Activated naive CD8-positive, alpha-beta T cell (primary cell): Measurements from ENCODE around the gene LILRB4.
"Not testable (repeated sequence)": the region's sequence is repeated elsewhere in the genome, so short reads cannot be mapped to it uniquely, and the experiment has no call there.

ENCODE experiments used
- H3K27ac Mint-ChIP-seq: one replicate; pipeline ENCODE4 v1.8.0; 2021; ENCODE audit warnings: mixed read lengths
- H3K27me3 Mint-ChIP-seq: one replicate; pipeline ENCODE4 v1.8.0; 2021; ENCODE audit warnings: mixed read lengths
- H3K36me3 Mint-ChIP-seq: one replicate; pipeline ENCODE4 v1.8.0; 2021; ENCODE audit warnings: mixed read lengths
- H3K4me1 Mint-ChIP-seq: one replicate; pipeline ENCODE4 v1.8.0; 2021; ENCODE audit warnings: low read depth, mixed read lengths
- H3K4me3 Mint-ChIP-seq: one replicate; pipeline ENCODE4 v1.8.0; 2021; ENCODE audit warnings: mild to moderate bottlenecking, mixed read lengths
- H3K9me3 Mint-ChIP-seq: one replicate; pipeline ENCODE4 v1.8.0; 2021; ENCODE audit warnings: low read depth, mixed read lengths

LILRB4 gene

DNA sequence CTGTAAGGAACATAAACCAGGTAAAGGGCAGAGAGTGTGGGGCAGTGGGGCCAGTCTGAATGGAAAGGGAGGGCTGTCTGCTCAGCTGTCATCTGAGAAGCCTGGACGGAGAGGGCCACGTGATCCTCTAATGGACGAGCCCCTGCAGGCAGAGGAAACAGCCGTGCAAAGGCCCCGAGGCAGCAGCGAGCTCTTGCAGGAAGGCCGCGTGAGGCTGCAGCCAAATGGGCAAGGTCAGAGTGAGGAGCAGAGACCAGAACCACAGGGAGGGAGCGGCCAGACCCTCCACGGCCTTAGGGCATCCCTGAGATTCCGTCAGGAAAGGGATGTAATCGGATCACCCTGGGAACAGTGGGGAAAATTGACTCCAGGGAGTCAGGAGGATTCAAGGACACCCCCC lies 4.4 kb downstream of the LILRB4 start:
- Mint-ChIP-seq H3K27ac (no peak overlapping the region), H3K4me1 (no peaks in the 10 kb centered on the region), H3K36me3 (no peaks in the 10 kb centered on the region), H3K9me3 (peaks cover 10% of the 10 kb centered on the region), H3K4me3 (no peak overlapping the region), H3K27me3 (peaks cover 4% of the 10 kb centered on the region)

DNA sequence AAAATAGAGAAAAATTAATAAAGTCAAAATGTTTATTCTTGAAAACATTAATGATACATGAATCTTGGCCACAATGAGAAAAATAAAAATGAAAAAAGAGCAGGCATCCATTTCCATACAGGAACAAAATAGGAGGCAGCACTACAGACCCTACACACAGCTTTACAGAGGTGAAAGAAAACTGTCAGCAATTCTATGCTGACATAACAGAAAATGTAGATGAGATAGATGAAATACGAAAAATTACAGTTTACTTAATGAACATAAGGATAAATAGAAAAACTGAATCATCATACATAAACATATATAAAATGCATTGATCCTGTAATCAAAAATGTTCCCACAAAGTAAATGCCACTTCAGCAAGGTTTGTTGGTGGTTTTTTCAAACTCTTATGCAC lies 5.6 kb downstream of the LILRB4 start:
- Mint-ChIP-seq H3K27ac (no peak overlapping the region), H3K36me3 (no peaks in the 10 kb centered on the region), H3K4me1 (no peaks in the 10 kb centered on the region), H3K27me3 (peaks cover 3% of the 10 kb centered on the region), H3K9me3 (peaks cover 10% of the 10 kb centered on the region), H3K4me3 (no peak overlapping the region)

DNA sequence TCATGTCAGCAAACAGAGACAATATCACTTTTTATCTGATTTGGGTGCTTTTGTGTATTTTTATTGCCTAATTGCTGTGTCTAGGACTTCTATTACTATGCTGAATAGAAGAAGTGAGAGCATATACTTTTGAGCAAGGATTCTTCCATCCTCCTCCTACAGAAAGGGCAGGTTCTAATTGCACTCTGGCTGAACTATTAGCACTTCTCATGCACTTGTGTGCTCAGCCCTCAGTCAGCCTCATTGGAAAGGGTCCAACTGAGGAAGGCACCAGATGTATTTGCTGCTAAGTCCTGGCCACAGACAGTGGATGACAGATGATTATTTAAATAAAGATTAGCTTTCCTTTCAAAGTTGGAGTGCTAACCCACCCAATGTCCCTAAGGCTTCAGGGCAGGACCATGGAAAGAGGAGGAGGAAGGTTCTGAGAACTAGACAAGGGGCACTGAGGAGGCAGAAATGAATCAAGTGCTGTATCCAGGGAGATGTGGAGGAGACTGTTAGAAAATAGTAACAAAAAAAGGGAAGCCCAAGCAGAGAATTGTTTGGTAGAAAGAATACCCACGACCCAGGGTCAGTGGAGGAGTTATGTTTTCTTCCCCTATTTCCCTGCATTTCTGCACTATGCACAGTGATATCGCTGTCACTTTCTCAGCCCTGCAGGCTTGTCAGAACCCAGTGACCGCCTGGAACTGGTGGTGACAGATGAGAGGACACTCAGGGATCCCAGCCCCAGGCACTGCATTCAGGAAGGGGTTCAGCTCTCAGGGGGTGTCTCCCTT lies 8.0 kb downstream of the LILRB4 start:
- Mint-ChIP-seq H3K27me3 (peaks cover 3% of the 10 kb centered on the region), H3K4me3 (no peak overlapping the region), H3K4me1 (no peaks in the 10 kb centered on the region), H3K27ac (no peak overlapping the region), H3K9me3 (peaks cover 10% of the 10 kb centered on the region), H3K36me3 (no peaks in the 10 kb centered on the region)

DNA sequence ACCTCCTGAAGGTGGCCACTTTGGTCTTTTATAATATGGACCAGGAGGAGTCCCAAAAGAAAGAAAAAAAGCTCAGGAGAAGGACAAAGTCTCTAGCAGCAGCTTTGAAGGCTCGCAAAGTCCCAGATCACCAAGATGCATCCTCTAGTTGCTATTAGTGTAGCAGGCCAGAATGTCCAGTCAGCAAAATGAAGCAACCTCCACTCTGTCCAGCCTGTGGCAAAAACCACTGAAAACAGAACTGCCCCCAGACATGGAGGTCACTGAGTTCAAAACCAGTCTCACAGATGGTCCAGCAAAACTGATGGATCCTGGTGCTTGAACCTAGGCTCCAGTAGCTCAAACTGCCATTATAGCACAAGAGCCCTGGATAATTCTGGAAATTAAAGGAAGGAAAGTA lies 10.4 kb downstream of the LILRB4 start:
- Mint-ChIP-seq H3K36me3 (no peaks in the 10 kb centered on the region), H3K4me1 (no peaks in the 10 kb centered on the region), H3K27me3 (peaks cover 4% of the 10 kb centered on the region), H3K27ac (no peak overlapping the region), H3K9me3 (peaks cover 7% of the 10 kb centered on the region), H3K4me3 (no peak overlapping the region)

DNA sequence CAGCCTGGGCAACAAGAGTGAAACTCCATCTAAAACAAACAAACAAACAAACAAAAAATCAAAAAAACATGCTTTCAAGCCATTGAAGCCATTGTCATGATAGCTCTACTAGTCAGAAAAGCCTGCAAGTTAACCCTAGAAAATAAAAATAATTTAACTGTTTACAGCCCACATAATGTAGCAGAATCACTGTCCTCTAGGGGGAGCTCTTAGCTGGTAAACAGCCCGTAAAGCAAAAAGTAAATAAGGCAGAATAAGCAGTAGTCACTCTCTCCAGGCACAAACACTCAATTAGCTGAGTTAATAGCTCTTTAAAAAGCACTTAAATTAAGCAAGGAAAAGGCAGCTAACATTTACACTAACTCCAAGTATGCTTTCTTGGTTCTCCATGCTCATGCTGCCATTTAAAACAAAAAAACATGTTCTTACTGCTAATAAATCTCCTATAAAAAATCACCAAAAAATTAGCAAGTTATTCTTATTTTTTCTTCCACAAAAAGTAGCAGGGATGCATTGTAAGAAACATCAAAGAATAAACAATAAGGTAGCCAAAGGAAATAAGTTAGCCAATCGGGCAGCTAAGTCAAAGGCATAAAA lies 11.3 kb downstream of the LILRB4 start:
- no peaks in the 10 kb centered on the region for H3K4me1 Mint-ChIP-seq
- H3K4me3 Mint-ChIP-seq, result no peak overlapping the region
- H3K9me3 Mint-ChIP-seq, result no peaks in the 10 kb centered on the region
- H3K36me3 Mint-ChIP-seq, result no peaks in the 10 kb centered on the region
- H3K27me3 Mint-ChIP-seq, result peaks cover 7% of the 10 kb centered on the region
- H3K27ac Mint-ChIP-seq, result no peak overlapping the region

DNA sequence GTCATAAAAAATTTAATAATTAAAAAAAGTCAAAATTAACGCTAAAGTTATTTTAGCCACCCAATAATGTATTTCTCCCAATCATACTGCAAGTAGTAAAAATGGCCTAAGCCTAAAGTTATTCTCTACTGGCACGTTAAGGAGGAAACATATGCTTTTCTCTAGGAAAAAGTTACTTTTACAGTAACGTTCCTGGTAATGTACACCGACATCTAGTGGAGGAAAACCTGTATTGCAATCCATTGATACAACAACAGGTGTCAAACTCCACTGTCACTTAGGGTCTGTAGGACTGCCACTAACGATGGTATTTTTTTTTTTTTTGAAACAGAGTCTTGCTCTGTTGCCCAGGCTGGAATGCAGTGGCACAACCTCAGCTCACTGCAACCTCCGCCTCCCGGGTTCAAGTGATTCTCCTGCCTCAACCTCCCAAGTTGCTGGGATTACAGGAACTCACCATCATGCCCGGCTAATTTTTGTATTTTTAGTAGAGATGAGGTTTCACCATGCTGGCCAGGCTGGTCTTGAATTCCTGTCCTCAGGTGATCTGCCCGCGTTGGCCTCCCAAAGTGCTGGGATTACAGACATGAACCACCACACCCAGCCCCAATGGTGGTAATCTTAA lies 13.5 kb downstream of the LILRB4 start:
- H3K9me3 Mint-ChIP-seq, H3K27ac Mint-ChIP-seq, H3K4me3 Mint-ChIP-seq, H3K4me1 Mint-ChIP-seq, H3K27me3 Mint-ChIP-seq, H3K36me3 Mint-ChIP-seq: not testable (repeated sequence)

DNA sequence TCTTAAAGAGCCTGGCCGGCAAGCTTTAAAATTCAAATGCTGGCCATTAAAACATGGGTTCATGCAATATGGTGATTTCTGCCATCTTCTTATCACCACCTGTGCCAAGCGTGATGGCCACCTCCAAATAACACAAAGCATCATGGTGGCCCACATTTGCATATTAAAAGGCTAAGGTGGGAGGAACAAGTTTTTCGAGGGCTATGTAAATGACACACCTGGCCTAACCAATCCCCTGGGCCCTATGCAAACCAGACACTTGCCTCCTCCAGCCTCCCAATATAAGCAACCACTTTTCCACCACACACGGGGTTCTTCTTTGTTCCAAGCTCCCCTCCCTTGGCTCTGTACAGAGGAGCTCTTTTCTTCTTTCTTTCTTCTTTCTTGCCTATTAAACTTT lies 14.4 kb downstream of the LILRB4 start:
- no peak overlapping the region for H3K27ac Mint-ChIP-seq
- no peaks in the 10 kb centered on the region for H3K9me3 Mint-ChIP-seq
- H3K4me1 Mint-ChIP-seq, result no peaks in the 10 kb centered on the region
- H3K4me3 Mint-ChIP-seq, result no peak overlapping the region
- H3K27me3 Mint-ChIP-seq, result peaks cover 10% of the 10 kb centered on the region
- no peaks in the 10 kb centered on the region for H3K36me3 Mint-ChIP-seq

DNA sequence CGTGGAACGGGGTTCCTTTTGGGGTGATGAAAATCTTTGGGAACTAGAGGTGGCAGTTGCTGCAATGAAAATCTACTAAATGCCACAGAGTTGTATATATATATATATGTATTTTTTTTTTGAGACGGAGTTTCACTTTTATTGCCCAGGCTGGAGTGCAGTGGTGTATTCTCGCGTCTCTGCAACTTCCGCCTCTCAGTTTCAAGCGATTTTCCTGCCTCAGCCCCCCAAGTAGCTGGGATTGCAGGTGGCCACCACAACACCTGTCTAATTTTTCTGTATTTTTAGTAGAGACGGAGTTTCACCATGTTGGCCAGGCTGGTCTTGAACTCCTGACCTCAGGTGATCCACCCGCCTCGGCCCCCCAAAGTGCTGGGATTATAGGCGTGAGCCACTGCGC lies 18.8 kb downstream of the LILRB4 start:
- not testable (repeated sequence) for H3K27ac Mint-ChIP-seq, H3K4me1 Mint-ChIP-seq, H3K9me3 Mint-ChIP-seq, H3K36me3 Mint-ChIP-seq, H3K4me3 Mint-ChIP-seq
- peaks cover 18% of the 10 kb centered on the region for H3K27me3 Mint-ChIP-seq

DNA sequence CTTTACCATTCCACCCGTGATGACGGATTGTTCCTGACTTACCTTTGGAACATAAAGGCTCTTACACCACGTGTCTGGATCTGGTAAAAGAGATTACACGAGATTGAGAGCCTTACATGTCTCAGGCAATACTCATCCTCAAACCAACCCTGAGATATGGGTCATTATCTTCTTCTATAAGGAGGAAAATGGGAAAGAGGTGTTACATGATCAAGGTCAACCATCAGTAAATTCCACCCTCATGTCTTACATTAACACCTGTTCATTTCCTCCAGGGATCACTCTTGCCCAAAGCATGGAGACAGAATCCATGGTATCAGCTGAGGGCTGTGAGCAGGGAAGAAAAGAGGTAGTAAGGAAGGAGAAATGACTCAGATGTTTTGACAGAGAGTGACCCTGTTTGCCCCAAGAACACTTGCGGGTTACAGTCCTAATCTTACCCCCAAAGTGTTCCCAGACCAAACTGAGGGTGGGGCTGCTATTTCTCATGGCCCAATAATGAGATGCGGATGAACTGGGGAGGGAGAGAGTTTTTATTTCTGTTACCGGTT lies 19.6 kb downstream of the LILRB4 start:
- H3K36me3 Mint-ChIP-seq, result no peaks in the 10 kb centered on the region
- H3K4me1 Mint-ChIP-seq, result no peaks in the 10 kb centered on the region
- peaks cover 20% of the 10 kb centered on the region for H3K27me3 Mint-ChIP-seq
- H3K27ac Mint-ChIP-seq, result no peak overlapping the region
- peaks cover 5% of the 10 kb centered on the region for H3K9me3 Mint-ChIP-seq
- H3K4me3 Mint-ChIP-seq, result no peak overlapping the region

DNA sequence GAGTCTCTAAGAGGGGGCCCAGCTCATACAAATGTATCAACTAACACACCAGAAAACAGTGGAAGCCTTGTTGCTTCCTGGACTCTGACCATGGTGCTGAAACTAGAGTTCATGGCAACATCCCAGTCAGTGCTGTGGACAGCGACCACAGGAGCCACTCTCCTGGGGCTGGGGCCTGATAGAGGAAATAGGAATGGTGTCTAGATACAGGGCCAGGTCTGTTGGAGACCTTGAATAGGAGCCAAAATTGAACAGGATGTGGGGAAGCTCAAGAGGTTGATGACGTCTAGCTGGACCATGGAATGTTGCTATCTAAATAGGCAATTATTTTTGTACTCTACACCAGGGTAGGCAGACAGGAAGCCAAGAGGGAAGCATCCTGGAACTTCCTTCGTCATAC lies 21.7 kb downstream of the LILRB4 start:
- no peaks in the 10 kb centered on the region for H3K36me3 Mint-ChIP-seq
- peaks cover 20% of the 10 kb centered on the region for H3K27me3 Mint-ChIP-seq
- peaks cover 5% of the 10 kb centered on the region for H3K9me3 Mint-ChIP-seq
- H3K4me1 Mint-ChIP-seq, result no peaks in the 10 kb centered on the region
- H3K4me3 Mint-ChIP-seq, result no peak overlapping the region
- H3K27ac Mint-ChIP-seq, result no peak overlapping the region

DNA sequence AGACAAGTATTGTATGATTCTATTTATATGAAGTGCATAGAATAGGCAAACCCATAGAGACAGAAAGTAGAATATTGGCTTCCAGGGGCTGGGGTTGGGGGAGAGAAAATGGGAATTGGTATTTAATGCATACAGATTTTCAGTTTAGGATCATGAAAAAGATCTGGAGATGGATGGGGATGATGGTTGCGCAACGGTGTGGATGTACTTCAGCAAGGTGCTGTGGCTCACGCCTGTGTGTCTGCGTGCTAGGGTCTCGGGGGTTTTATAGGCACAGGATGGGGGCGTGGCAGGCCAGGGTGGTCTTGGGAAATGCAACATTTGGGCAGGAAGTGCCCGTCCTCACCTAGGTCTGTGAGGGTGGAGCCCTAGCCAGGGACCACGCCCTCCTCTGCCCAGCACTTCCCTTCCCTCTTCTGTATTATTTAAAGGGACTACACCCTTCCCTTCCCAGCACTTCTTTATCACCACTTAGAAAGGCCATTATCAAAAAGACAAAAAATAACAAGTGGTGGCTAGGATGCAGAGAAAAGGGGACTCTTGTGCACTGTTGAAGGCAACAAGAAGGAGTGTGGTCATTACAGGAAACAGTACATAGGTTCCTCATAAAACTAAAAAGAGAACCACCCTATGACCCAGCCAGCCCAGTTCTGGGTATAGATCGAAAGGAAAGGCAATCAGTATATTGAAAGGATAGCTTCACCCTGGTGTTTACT lies 29.0 kb downstream of the LILRB4 start:
- no peak overlapping the region for H3K4me3 Mint-ChIP-seq
- no peak overlapping the region for H3K27ac Mint-ChIP-seq
- peaks cover 18% of the 10 kb centered on the region for H3K27me3 Mint-ChIP-seq
- no peaks in the 10 kb centered on the region for H3K4me1 Mint-ChIP-seq
- peaks cover 4% of the 10 kb centered on the region for H3K9me3 Mint-ChIP-seq
- peaks cover 3% of the 10 kb centered on the region for H3K36me3 Mint-ChIP-seq

DNA sequence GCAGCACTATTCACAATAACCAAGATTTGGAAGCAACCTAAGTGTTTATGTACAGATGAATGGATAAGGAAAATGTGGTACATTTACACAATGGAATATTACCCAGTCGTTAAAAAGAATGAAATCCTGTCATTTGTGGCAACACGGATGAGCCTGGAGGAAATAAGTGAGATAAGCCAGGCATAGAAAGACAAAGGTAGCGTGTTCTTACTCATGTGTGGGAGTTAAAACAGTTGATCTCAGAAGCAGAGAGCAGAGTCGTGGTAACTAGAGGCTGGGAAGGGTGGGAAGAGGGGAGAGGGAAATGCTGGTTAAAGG lies 29.5 kb downstream of the LILRB4 start:
- H3K27ac Mint-ChIP-seq, result no peak overlapping the region
- peaks cover 18% of the 10 kb centered on the region for H3K27me3 Mint-ChIP-seq
- peaks cover 4% of the 10 kb centered on the region for H3K9me3 Mint-ChIP-seq
- no peaks in the 10 kb centered on the region for H3K4me1 Mint-ChIP-seq
- no peak overlapping the region for H3K4me3 Mint-ChIP-seq
- peaks cover 3% of the 10 kb centered on the region for H3K36me3 Mint-ChIP-seq

DNA sequence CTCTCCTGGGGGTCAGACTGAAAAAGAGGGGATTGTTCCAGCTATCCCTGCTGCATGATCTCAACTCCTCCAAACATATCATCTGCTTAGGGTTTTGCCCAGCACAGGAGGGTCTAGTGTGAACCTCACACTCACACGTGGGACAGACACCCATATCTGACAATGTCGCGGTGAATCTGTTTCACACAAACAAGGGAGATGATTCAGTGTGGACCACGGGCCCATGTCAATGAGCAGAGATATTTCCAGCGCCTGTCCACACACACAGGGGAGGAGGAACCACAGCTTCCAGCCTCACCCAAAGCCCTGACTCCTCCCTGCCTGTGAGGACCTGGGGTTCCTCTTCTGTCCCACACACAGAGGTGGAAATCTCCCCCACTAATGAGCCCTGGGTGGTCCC lies 31.9 kb downstream of the LILRB4 start:
- Mint-ChIP-seq H3K4me1 (no peaks in the 10 kb centered on the region), H3K27me3 (peaks cover 24% of the 10 kb centered on the region), H3K27ac (no peak overlapping the region), H3K36me3 (peaks cover 3% of the 10 kb centered on the region), H3K9me3 (peaks cover 4% of the 10 kb centered on the region), H3K4me3 (no peak overlapping the region)

DNA sequence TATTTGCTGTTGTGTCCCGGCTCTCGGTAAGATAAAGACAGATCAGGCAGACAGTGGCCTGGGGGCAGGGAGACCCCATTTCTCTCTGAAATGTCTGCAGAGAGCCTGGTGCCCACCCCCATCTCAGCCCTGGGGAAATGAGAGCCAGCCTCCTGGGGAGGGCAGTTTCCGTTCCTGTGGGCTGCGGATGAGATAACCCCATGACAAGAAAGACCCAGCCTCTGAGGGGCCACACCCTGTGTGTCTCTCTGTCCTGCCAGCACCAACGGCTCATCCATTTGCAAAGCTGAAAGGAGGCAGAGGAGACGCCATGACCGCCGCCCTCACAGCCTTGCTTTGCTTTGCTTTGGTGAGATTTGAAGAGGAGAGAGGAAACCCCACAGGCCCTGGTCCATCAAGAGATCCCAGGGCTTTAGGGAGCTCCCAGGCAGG lies 33.3 kb downstream of the LILRB4 start:
- Mint-ChIP-seq H3K4me3 (no peak overlapping the region), H3K27ac (no peak overlapping the region), H3K4me1 (no peaks in the 10 kb centered on the region), H3K36me3 (peaks cover 3% of the 10 kb centered on the region), H3K9me3 (peaks cover 4% of the 10 kb centered on the region), H3K27me3 (peaks cover 31% of the 10 kb centered on the region)

DNA sequence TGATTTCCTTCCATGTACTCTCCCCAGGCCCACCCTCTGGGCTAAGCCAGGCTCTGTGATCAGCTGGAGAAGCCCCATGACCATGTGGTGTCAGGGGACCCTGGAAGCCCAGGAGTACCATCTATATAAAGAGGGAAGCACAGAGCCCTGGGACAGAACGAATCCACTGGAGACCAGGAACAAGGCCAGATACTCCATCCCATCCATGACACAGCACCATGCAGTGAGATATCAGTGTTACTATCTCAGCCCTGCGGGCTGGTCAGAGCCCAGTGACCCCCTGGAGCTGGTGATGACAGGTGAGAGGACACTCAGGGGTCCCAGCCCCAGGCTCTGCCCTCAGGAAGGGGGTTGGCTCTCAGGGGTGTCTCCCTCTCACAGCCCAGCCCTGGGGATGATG lies 34.0 kb downstream of the LILRB4 start:
- Mint-ChIP-seq H3K27me3 (peaks cover 32% of the 10 kb centered on the region), H3K9me3 (peaks cover 4% of the 10 kb centered on the region), H3K27ac (no peak overlapping the region), H3K4me1 (no peaks in the 10 kb centered on the region), H3K4me3 (no peak overlapping the region), H3K36me3 (peaks cover 3% of the 10 kb centered on the region)
